Stimulated activated CD4-positive, alpha-beta T cell treated with anti-CD3 and anti-CD28 coated beads, Interleukin-2, amount 100 ng/mL, for 24 hours (primary cell): Measurements from ENCODE around the gene SSTR5.
A peak's percentile ranks its signal among the peaks of the same experiment; 100 is the strongest.

Experiments
- DNase-seq, 2 donors: peaks; one replicate each; pipeline ENCODE4 v3.0.0-alpha.2; 2020

Gene SSTR5

DNA sequence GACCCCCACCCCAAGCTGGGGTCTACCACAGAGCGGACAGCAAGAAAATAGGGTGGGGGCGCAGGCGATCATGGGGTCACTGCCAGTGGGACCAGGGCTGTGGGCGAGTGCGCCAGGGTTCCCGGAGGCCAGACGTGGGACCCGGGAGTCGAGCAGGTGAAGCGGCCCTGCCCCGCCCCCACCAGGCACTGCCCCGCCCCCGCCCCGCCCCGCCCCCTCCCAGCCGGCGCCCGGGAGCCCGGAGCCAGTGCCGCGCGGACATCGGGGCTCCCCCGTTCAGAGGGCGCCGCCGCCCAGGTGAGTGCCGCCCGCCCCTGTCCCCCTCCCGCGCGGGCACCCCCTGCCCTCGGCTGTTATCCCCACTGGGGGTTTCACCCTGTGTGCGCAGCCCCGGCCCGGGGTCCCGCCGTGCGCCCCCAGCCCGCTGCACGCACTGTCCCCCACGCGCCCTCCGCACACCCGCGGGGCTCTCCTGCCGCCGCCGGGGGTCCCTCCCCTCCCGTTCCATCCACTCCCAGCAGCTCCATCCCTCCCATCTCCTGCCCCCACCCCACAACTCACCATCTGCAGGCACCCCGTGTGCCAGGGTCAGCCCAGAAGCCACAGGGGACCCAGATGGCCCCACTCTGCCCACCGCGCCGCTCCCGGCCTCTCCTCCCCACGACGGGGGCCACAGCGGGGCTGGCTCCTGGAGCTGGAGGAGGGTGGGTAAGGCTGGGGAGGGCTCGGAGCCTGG, at the start of gene SSTR5:
Gene SSTR5, plus strand, starts transcription at position 222 of the 736 bp plus-strand sequence. CDS start 6,122 bp downstream, outside the sequence.
- DNase-seq = no peak

DNA sequence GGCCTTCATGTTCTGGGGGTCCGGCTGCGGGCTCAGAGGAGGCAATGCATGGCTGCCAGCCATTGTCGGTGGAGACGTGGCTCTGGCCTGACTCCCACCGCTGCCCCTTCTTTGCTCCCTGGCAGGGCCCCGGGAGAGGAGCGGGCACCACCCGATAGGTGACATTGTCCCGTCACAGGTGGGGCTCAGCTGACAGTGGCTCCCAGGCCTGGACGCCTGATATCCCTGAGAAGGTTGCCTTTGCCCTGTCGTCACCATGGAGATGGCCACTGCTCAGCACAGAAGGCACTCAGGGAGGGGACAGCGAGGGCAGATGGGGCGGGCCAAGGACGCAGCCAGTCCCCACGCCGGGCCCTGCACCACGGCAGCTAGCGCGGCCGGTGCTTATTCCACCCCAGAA, 48.4 kb upstream of the SSTR5 start:
- no peak for DNase-seq

DNA sequence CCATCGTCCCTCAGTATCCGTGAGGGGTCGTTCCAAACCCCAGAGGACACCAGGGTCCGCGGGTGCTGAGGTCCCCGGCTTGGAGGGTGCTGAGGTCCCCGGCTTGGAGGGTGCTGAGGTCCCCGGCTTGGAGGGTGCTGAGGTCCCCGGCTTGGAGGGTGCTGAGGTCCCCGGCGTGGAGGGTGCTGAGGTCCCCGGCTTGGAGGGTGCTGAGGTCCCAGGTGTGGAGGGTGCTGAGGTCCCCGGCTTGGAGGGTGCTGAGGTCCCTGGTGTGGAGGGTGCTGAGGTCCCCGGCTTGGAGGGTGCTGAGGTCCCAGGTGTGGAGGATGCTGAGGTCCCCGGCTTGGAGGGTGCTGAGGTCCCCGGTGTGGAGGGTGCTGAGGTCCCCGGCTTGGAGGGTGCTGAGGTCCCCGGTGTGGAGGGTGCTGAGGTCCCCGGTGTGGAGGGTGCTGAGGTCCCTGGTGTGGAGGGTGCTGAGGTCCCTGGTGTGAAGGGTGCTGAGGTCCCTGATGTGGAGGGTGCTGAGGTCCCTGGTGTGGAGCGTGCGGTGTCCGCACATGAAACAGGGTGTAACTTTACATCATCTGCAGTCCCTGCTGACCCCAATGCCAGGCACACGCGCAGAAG, 47.3 kb upstream of the SSTR5 start:
- DNase-seq = peak in 1 of 2 donors; percentile 38

DNA sequence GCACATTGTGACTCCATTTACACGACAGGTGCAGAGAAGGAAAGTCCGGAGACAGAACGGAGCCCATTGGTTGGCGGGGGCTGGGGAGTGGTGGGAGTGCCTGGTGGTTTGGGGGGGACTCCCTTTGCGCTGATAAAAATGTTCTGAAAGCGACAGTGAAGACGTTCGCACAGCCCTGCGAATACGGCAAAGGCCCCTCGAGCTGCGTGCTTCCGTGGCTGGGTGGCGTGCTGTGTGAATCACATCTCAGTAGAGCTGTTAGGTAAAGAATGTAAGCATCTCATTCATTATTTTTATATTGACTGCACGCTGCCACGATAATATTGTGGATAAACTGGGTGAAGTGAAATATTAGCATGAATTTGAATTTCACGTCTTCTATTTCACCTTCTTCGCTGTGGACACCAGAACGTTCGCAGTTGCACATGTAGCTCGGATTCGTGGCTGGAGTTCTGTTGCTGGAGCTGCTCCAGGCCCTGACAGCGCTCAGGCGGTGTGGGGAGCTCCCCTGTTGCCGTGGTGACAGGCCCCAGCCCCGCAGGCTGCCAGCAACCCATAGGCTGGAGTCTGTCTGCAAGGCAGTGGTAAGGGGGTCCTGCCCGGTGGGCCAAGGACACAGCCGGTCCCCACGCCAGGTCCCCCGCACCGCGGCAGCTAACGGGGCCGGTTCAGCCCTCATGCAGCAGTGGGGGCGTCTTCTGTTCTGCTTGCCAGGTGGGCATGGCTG, 46.3 kb upstream of the SSTR5 start:
- no peak for DNase-seq

DNA sequence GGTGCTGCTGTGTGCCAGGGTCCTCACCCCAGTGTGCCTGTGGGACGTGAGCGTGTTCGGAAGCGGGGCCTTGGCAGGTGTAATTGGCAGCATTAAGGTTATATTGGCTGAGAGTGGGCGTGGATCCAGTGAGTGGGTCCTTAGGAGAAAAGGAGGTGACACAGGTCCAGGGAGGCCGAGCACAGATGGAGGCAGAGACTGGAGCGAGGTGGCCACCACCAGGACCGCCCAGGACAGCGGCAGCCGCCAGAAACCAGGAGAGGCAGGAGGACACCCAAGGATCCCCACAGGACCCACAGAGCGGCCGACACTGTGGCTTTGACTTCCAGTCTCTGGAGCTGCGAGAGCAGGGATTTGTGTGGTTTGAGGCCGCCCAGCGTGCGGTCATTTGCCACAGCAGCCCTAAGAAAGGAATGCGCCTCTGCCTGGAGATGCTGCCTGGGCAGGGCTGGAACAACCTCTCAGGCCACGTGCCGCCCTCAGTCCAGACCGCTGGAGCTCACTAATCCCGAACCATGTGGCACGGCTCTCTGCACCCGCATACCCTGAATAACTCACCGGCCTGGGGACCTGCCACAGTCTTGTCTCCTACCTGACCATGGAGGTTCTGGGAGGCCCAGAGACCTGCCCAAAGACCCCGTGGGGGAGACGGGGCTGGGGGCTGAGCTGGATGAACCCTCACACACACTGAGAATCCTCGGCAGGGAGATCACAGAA, 45.6 kb upstream of the SSTR5 start:
- DNase-seq = no peak

DNA sequence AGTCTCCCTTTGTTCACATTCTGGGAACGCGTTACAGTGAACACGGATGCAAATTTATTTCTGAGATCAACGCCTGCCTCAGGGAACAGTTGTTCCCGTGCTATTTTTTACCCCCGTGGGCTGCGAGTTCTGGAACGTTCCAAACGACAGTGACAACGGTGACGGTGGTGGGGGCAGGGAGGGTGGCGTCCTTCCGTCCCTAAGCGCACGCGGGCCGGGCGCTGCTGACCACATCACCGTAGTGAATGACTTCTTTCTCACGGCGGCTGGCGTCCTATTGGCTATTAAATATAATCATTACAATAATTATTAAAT, 45.1 kb upstream of the SSTR5 start:
- DNase-seq = no peak

DNA sequence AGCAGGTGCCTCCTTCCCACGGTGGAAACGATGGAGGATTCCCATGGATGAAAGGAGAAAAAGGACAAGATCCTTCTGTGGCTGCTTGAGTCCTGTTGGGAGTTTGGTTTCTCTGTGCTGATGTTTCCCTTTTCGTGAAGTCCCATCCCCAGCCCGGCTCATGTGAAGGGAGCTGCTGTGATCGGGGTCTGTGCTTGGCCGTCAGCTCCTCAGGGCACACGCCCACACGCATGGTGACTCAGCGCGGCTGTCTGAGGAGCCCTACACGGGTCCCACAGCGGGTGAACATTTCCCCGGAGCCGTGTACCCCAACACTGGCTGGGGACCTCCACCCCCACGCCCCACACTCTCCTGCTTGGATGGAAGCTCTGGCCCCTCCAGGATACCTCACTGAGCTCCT, 44.5 kb upstream of the SSTR5 start:
- no peak for DNase-seq

DNA sequence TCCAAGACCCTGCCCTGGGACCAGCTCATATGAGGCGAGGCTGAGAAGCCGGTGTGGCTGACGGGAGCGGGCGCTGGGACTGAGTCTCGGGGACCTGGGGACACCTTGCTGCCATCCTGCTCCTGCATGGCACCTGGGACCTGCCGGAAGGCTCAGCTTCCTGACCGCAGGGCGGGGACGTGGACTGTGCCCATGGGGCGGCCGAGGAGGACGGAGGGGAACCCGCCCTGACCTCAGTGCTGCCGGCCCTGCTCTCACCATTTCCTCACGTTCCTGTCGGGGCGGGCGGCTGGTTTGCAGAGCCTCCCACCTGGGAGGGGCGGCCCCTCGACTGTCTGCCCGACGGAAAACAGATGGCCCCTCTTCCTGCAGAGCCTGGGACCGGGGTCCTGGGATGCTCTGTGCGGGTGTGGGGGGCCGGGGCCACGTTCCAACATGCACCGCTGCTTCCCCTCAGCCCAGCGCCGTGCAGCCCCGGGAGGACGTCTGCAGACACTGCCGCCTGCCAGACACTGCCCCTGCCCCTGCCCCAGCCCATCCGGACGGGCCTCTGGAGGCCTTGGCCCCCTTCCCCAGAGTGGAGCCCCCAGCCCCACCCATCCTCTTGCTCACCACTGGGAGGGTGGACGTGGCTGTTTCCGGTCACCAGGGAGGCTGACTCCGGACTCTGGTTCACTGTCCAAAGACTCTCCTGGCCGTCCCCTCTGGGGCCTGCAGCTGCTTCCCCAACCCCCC, 43.9 kb upstream of the SSTR5 start:
- no peak for DNase-seq

DNA sequence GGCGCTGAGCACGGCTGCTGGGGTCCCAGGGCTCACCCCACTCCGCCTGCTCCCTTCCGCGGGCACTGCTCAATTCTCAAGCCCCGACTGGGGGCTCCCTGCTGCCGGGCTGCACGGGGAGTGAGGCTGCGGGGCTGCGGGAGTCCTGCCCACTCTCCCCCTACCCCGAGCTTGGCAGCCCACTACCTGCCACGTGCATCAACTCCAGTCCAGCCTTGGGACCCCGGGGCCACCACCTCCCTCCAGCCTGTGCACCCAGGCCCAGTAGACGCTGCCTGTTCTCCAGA, 43.3 kb upstream of the SSTR5 start:
- DNase-seq = no peak

DNA sequence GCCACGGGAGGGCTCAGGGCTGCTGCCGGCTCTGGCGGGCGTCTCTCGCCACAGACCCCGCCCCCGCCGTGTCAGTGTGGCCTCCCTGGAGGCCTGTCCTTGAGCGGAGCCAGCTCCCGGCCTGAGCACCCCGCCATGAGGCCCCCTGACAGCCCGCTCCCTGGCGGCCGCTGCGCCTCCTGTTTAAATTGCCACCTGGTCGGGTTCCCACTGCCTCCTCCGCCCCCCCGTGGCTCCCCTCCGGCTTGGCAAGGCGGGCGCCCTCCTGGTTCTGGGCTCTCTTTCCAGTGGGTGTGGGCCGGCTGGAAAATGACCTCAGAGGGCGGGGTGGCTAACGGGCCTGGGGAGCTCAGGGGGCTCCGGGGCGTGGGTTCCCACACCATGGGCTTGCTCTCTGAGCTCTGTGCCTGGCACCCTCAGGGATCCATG, 42.1 kb upstream of the SSTR5 start:
- DNase-seq = no peak

DNA sequence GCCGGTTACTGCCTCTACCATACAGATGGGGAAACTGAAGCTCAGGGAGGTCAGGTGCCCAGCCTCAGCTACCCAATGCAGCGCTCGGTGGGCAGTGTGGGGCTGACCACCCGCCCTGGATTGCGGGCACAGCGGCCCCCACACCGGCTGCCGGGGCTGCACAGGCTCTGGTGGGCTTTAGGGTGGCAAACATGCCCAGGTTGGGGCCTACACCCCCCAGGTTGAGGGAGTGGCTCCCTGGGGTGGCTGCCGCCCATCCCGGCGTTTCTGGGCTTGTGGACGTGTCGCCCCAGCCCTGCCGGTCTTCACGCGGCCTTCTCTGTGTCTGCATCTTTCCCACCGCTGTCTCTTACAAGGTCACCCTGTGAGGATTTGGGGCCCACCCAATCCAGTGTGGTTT, 40.9 kb upstream of the SSTR5 start:
- no peak for DNase-seq

DNA sequence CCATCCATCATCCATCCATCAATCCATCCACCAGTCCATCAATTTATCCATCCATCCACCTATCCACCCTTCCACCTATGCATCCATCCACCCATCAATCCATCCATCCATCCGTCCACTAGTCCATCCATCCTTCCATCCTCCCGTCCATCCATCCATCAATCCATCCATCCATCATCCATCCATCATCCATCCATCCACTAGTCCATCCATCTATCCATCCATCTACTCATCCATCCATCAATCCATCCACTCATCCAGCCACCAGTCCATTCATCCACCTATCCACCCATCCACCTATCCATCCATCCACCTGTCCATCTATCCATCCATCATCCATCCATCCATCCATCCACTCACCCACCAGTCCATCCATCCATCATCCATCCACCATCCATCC, 39.9 kb upstream of the SSTR5 start:
- DNase-seq = no peak

DNA sequence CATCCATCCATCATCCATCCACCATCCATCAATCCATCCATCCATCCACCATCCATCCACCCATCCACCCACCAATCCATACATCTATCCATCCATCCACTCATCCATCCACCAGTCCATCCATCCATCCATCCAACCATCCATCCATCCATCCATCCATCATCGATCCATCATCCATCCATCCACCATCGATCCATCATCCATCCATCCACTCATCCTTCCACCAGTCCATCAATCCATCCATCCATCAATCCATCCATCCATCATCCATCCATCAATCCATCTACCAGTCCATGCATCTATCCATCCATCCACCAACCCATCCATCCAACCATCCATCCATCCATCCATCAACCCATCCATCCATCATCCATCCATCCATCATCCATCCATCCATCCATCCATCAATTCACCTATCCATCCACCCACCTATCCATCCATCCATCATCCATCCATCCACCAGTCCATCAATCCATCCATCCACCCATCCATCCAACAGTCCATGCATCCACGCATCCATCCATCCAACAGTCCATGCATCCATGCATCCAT, 39.3 kb upstream of the SSTR5 start:
- DNase-seq = no peak

DNA sequence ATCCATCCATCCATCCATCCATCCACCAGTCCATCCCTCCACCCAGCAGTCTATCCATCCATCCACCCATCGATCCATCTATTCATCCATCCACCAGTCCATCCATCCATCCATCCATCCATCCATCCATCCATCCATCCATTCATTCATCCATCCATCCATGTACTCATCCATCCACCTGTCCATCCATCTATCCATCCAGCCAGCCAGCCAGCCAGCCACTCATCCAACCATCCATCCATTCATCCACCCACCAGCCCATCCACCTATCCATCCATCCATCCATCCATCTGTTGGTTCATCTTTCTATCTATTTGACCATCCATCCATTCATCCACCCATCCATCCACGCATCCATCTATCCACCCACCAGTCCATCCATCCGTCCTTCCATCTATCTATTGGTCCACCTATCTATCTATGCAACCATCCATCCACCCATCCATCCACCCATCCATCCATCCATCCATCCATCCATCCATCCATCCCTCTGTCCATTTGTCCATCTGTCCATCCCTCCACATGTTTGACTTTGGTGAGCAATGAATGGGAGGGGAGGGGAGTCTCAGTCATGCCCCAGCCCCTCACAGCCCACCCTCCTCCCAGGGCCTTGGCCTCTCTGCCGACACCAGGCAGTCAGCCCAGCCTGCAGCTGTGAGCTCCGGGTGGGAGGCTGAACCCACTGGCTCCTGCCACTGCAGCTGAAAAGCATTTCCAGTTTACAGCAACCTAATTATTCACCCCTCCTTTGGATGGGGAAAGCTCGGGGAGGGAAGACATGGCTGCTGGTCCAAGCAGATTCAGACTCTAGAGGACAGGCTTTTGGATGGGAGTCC, 38.1 kb upstream of the SSTR5 start:
- no peak for DNase-seq

DNA sequence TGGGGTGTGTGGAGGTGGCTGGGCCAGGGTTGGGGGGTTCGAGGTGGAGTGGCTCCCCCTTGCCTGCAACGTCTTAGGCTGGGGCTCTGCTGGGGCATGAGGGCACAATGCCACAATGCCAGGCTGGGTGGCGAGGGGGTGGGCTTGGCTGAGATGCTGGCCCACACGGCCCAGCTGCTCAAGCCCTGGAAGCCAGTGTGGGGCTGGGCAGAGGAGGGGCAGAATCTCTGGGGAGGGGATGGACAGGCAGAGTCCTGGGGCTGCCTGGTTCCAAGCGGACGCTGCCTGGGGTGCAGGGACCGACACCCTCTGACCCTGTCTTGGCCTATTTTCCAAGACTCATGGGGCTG, 37.5 kb upstream of the SSTR5 start:
- no peak for DNase-seq

DNA sequence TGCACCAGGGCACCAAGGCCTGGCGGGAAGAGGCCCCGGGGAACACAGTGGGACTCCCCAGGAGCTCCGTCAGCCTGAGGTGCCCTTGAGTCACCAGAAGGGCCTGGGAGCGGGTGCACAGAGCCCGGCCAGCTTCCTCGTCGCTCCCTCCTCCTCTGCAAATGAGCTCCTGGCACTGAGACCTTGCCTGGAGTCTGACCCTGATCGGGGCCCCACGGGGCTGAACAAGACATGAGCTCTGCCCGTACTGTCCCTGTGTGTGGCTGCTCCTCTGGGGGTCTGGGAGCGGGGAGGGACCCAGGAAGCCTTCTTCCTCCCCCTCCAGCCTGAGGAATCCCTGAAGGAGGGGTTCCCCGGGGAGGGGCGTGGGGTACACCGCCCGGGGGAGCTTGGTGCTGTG, 36.4 kb upstream of the SSTR5 start:
- no peak for DNase-seq

DNA sequence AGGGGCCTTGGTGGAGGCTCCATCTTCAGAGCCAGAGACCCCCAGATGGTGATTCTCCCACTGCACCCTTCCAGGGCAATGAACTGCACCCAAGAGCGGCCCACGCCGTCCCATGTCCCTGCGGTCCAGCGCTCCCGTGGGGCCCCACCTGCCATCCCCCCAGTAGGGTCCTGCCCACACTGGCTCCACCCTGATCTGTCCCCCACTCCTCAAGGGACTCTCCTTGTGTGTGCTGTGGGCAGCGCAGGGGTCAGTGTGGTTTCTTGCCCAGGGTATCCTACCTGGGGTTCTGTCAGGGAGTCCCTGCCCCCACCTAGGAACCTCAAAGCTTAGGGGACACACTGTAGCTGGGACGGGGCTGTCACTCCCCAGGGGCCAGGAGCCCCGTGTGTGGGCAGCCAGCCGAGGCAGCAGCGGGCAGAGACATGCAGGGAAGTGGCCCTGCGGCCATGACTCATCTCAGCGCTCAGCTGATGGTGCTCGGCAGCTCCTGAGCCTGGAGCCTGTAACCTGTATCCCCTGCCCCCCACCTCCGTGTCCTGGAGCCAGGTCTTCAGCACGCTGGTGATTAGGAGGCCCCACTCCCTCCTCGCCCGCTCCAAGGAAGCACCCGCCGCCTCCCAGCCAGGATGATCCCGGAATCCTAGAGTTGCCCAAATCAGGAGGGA, 35.7 kb upstream of the SSTR5 start:
- no peak for DNase-seq

DNA sequence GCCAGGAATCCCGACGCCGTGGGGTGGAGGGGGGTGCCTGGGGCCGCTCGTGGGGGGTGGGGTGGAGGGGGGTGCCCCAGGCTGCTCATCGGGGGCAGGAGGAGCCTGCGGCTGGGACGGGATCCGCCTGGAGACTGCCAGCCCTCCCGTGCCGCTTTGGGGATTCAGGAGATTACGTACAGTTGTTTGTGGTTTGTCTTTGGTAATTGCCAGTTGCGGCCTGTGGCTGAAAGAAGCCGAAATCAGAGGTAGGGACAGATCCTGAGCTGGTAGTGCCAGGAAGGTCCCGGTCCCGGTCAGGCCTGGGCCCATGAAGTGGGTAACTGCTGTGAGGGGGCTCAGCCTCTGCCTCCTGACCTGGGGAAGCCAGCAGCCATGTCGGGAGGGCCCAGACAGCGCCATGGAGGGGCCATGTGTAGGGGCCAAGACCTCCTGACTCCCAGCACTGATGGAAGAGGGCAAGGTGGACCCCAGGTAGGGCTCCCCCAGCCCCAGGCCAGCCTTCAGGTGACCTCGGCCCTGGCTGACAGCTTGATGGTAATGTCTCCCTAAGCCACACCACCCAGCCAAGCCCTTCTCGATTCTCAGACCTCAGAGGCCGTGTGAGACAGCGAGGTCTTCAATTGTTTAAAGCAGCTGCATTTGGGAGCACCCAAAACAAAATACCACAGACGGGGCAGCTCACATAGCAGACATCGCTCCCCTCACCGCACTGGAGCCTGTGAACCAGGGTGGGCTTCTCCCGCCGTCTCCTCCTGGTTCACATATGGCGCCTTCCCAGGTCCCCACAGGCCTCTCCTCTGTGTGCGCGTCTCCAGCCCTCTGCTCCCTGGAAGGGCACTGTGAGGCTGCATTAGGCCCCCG, 34.9 kb upstream of the SSTR5 start:
- no peak for DNase-seq

DNA sequence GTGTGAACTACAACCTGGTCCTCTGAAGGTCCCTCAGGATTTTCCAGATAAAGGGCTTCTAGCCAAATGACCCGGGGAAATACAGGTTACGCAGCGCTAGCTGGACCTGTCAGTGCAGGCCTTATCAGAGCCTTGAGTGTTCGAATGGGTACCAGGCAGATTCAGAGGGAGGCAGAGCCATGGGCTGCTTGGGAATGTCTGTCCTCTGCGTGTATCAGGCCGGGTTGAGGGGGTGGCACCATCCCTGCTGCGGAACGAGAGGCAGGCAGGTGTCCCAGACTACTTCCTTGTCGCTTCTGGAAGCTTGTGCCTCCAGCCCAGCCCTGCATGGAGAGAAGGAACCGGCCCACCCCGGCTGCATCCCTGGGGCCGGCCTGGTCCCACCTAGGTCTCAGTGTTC, 33.6 kb upstream of the SSTR5 start:
- no peak for DNase-seq

DNA sequence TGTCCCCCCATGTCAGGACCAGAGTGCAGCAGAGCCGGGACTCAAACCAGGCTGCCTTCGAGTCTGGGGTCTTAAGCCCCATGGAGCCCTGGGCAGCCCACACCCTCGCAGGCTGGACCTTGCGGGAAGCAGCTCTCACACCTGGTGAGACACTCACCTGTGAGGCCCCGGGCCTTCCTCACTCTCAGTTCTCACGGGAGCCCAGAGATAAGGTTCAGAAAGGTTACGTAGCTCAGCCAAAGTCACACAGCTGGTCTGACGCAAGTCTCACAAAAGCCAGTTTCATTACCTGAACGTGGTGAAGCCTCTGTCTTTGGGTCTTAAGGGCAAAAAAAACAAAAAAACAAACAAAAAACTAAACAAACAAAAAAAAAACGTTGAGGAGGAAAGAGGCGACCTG, 32.8 kb upstream of the SSTR5 start:
- DNase-seq = no peak
